Measurements from ENCODE around the gene MYRIP.

MYRIP gene

GRCh38 chr3:40179016-40179415 lies 369.6 kb downstream of the MYRIP start:
- Histone ChIP-seq H3K4me3 (ENCODE audit: insufficient read depth, low read depth, low read length, poor library complexity, severe bottlenecking) (no peak overlapping the region), H3K36me3 (ENCODE audit: control insufficient read depth, insufficient read depth, low read length) (no peaks in the 10 kb centered on the region), H3K27ac (ENCODE audit: insufficient read depth, low read length, poor library complexity, severe bottlenecking) (no peak overlapping the region), H3K9me3 (ENCODE audit: control insufficient read depth, low read length) (no peaks in the 10 kb centered on the region), H3K4me1 (ENCODE audit: control insufficient read depth, insufficient read depth, low read length, poor library complexity, severe bottlenecking) (no peaks in the 10 kb centered on the region), H3K27me3 (replicated peaks; ENCODE audit: control insufficient read depth, insufficient read depth, low read length, poor library complexity, severe bottlenecking) (no peaks in the 10 kb centered on the region)
- DNase-seq, result peak in 2 of 3 donors; percentile 7 to 31

- Histone ChIP-seq H3K27ac (ENCODE audit: insufficient read depth, low read length, poor library complexity, severe bottlenecking) (no peak overlapping the region), H3K4me3 (ENCODE audit: insufficient read depth, low read depth, low read length, poor library complexity, severe bottlenecking) (no peak overlapping the region), H3K36me3 (ENCODE audit: control insufficient read depth, insufficient read depth, low read length) (no peaks in the 10 kb centered on the region), H3K4me1 (ENCODE audit: control insufficient read depth, insufficient read depth, low read length, poor library complexity, severe bottlenecking) (no peaks in the 10 kb centered on the region), H3K27me3 (replicated peaks; ENCODE audit: control insufficient read depth, insufficient read depth, low read length, poor library complexity, severe bottlenecking) (no peaks in the 10 kb centered on the region), H3K9me3 (ENCODE audit: control insufficient read depth, low read length) (no peaks in the 10 kb centered on the region)
- DNase-seq, result no peak
These were observed 371.8 kb downstream of the MYRIP start for GRCh38 chr3:40181182-40181581.

- H3K9me3 ChIP-seq (ENCODE audit: control insufficient read depth, low read length), result no peaks in the 10 kb centered on the region
- no peak overlapping the region for H3K4me3 ChIP-seq (ENCODE audit: insufficient read depth, low read depth, low read length, poor library complexity, severe bottlenecking)
- DNase-seq, result no peak
- H3K27me3 ChIP-seq (replicated peaks; ENCODE audit: control insufficient read depth, insufficient read depth, low read length, poor library complexity, severe bottlenecking), result no peaks in the 10 kb centered on the region
- H3K4me1 ChIP-seq (ENCODE audit: control insufficient read depth, insufficient read depth, low read length, poor library complexity, severe bottlenecking), result no peaks in the 10 kb centered on the region
- no peaks in the 10 kb centered on the region for H3K36me3 ChIP-seq (ENCODE audit: control insufficient read depth, insufficient read depth, low read length)
- H3K27ac ChIP-seq (ENCODE audit: insufficient read depth, low read length, poor library complexity, severe bottlenecking), result no peak overlapping the region
These were observed 375.8 kb downstream of the MYRIP start for GRCh38 chr3:40185029-40185695.

- Histone ChIP-seq H3K27me3 (replicated peaks; ENCODE audit: control insufficient read depth, insufficient read depth, low read length, poor library complexity, severe bottlenecking) (no peaks in the 10 kb centered on the region), H3K4me1 (ENCODE audit: control insufficient read depth, insufficient read depth, low read length, poor library complexity, severe bottlenecking) (no peaks in the 10 kb centered on the region), H3K4me3 (ENCODE audit: insufficient read depth, low read depth, low read length, poor library complexity, severe bottlenecking) (no peak overlapping the region), H3K36me3 (ENCODE audit: control insufficient read depth, insufficient read depth, low read length) (no peaks in the 10 kb centered on the region), H3K9me3 (ENCODE audit: control insufficient read depth, low read length) (no peaks in the 10 kb centered on the region), H3K27ac (ENCODE audit: insufficient read depth, low read length, poor library complexity, severe bottlenecking) (no peak overlapping the region)
- DNase-seq, result no peak
These were observed 377.1 kb downstream of the MYRIP start for GRCh38 chr3:40186508-40186907.

- H3K4me3 ChIP-seq (ENCODE audit: insufficient read depth, low read depth, low read length, poor library complexity, severe bottlenecking), result no peak overlapping the region
- no peaks in the 10 kb centered on the region for H3K27me3 ChIP-seq (replicated peaks; ENCODE audit: control insufficient read depth, insufficient read depth, low read length, poor library complexity, severe bottlenecking)
- H3K9me3 ChIP-seq (ENCODE audit: control insufficient read depth, low read length), result no peaks in the 10 kb centered on the region
- H3K36me3 ChIP-seq (ENCODE audit: control insufficient read depth, insufficient read depth, low read length), result no peaks in the 10 kb centered on the region
- H3K4me1 ChIP-seq (ENCODE audit: control insufficient read depth, insufficient read depth, low read length, poor library complexity, severe bottlenecking), result no peaks in the 10 kb centered on the region
- no peak for DNase-seq
- no peak overlapping the region for H3K27ac ChIP-seq (ENCODE audit: insufficient read depth, low read length, poor library complexity, severe bottlenecking)
These were observed 378.5 kb downstream of the MYRIP start for GRCh38 chr3:40187945-40188344.

GRCh38 chr3:40189118-40189517 lies 379.7 kb downstream of the MYRIP start:
- no peak for DNase-seq
- H3K9me3 ChIP-seq (ENCODE audit: control insufficient read depth, low read length), result no peaks in the 10 kb centered on the region
- H3K27me3 ChIP-seq (replicated peaks; ENCODE audit: control insufficient read depth, insufficient read depth, low read length, poor library complexity, severe bottlenecking), result no peaks in the 10 kb centered on the region

GRCh38 chr3:40190056-40190455 lies 380.6 kb downstream of the MYRIP start:
- DNase-seq, result no peak
- Histone ChIP-seq H3K4me1 (ENCODE audit: control insufficient read depth, insufficient read depth, low read length, poor library complexity, severe bottlenecking) (no peaks in the 10 kb centered on the region), H3K27me3 (replicated peaks; ENCODE audit: control insufficient read depth, insufficient read depth, low read length, poor library complexity, severe bottlenecking) (no peaks in the 10 kb centered on the region), H3K27ac (ENCODE audit: insufficient read depth, low read length, poor library complexity, severe bottlenecking) (no peak overlapping the region), H3K4me3 (ENCODE audit: insufficient read depth, low read depth, low read length, poor library complexity, severe bottlenecking) (no peak overlapping the region), H3K36me3 (ENCODE audit: control insufficient read depth, insufficient read depth, low read length) (no peaks in the 10 kb centered on the region), H3K9me3 (ENCODE audit: control insufficient read depth, low read length) (no peaks in the 10 kb centered on the region)

More at GRCh38 chr3:40189118-40189517, 379.7 kb downstream of the MYRIP start:
- Histone ChIP-seq H3K4me1 (ENCODE audit: control insufficient read depth, insufficient read depth, low read length, poor library complexity, severe bottlenecking) (no peaks in the 10 kb centered on the region), H3K4me3 (ENCODE audit: insufficient read depth, low read depth, low read length, poor library complexity, severe bottlenecking) (no peak overlapping the region), H3K36me3 (ENCODE audit: control insufficient read depth, insufficient read depth, low read length) (no peaks in the 10 kb centered on the region), H3K27ac (ENCODE audit: insufficient read depth, low read length, poor library complexity, severe bottlenecking) (no peak overlapping the region)

- Histone ChIP-seq H3K9me3 (ENCODE audit: control insufficient read depth, low read length) (no peaks in the 10 kb centered on the region), H3K36me3 (ENCODE audit: control insufficient read depth, insufficient read depth, low read length) (no peaks in the 10 kb centered on the region), H3K27ac (ENCODE audit: insufficient read depth, low read length, poor library complexity, severe bottlenecking) (no peak overlapping the region), H3K27me3 (replicated peaks; ENCODE audit: control insufficient read depth, insufficient read depth, low read length, poor library complexity, severe bottlenecking) (no peaks in the 10 kb centered on the region), H3K4me3 (ENCODE audit: insufficient read depth, low read depth, low read length, poor library complexity, severe bottlenecking) (no peak overlapping the region), H3K4me1 (ENCODE audit: control insufficient read depth, insufficient read depth, low read length, poor library complexity, severe bottlenecking) (no peaks in the 10 kb centered on the region)
- DNase-seq, result no peak
These were observed 381.8 kb downstream of the MYRIP start for GRCh38 chr3:40191251-40191650.

- Histone ChIP-seq H3K27me3 (replicated peaks; ENCODE audit: control insufficient read depth, insufficient read depth, low read length, poor library complexity, severe bottlenecking) (no peaks in the 10 kb centered on the region), H3K27ac (ENCODE audit: insufficient read depth, low read length, poor library complexity, severe bottlenecking) (no peak overlapping the region), H3K9me3 (ENCODE audit: control insufficient read depth, low read length) (no peaks in the 10 kb centered on the region), H3K4me3 (ENCODE audit: insufficient read depth, low read depth, low read length, poor library complexity, severe bottlenecking) (no peak overlapping the region), H3K36me3 (ENCODE audit: control insufficient read depth, insufficient read depth, low read length) (no peaks in the 10 kb centered on the region), H3K4me1 (ENCODE audit: control insufficient read depth, insufficient read depth, low read length, poor library complexity, severe bottlenecking) (no peaks in the 10 kb centered on the region)
- DNase-seq, result peak; percentile 9 to 37 (median 14)
These were observed 382.5 kb downstream of the MYRIP start for GRCh38 chr3:40191850-40192448.

GRCh38 chr3:40192628-40193027 lies 383.2 kb downstream of the MYRIP start:
- no peak overlapping the region for H3K27ac ChIP-seq (ENCODE audit: insufficient read depth, low read length, poor library complexity, severe bottlenecking)
- DNase-seq, result no peak
- no peaks in the 10 kb centered on the region for H3K4me1 ChIP-seq (ENCODE audit: control insufficient read depth, insufficient read depth, low read length, poor library complexity, severe bottlenecking)
- H3K27me3 ChIP-seq (replicated peaks; ENCODE audit: control insufficient read depth, insufficient read depth, low read length, poor library complexity, severe bottlenecking), result no peaks in the 10 kb centered on the region
- no peaks in the 10 kb centered on the region for H3K9me3 ChIP-seq (ENCODE audit: control insufficient read depth, low read length)
- H3K36me3 ChIP-seq (ENCODE audit: control insufficient read depth, insufficient read depth, low read length), result no peaks in the 10 kb centered on the region
- H3K4me3 ChIP-seq (ENCODE audit: insufficient read depth, low read depth, low read length, poor library complexity, severe bottlenecking), result no peak overlapping the region

Measured in effector memory CD4-positive, alpha-beta T cell (primary cell).